Esophagus muscularis mucosa (tissue), 4 donors: ENCODE results near the gene CX3CL1.

Source experiments
- CTCF ChIP-seq, 3 experiments: fragments of 200-600 bp in 2 of 3; fragments of 450-650 bp in 1 of 3; sonication (generic) in 2 of 3; IDR thresholded peaks; one replicate each; pipeline ENCODE4 v1.5.1; 2017 to 2019; ENCODE audit warnings: antibody characterized with exemption in 3 of 3, mild to moderate bottlenecking in 2 of 3, moderate library complexity in 1 of 3
- EP300 ChIP-seq: sonication (generic); formaldehyde crosslinking; IDR thresholded peaks from one replicate; pipeline ENCODE4 v1.6.1; 2017; ENCODE audit warnings: antibody characterized with exemption
- POLR2A ChIP-seq: fragments of 450-650 bp; IDR thresholded peaks from one replicate; pipeline ENCODE4 v1.6.1; 2017; ENCODE audit warnings: antibody characterized with exemption, moderate library complexity, mild to moderate bottlenecking, low read depth
- POLR2AphosphoS5 ChIP-seq, 2 donors: sonication (generic); formaldehyde crosslinking; IDR thresholded peaks; one replicate each; pipeline ENCODE4 v1.6.1; 2017; ENCODE audit warnings: antibody characterized with exemption in 2 of 2

- no peak for TF ChIP-seq POLR2AphosphoS5 (IDR thresholded peaks at IDR 0.05)
- TF ChIP-seq CTCF (IDR thresholded peaks at IDR 0.05) = no peak
- no peak for TF ChIP-seq POLR2A
- no peak for TF ChIP-seq EP300
Observed at GRCh38 chr16:57376313-57376818, 4.1 kb downstream of the CX3CL1 start.
